PC-3 (cell line): ENCODE data around the gene SLC39A11.

Source experiments
- EZH2 ChIP-seq: fragments of 300-600 bp; sonication (generic); IDR thresholded peaks from one replicate; pipeline ENCODE4 v1.6.1; 2017; ENCODE audit warnings: antibody characterized with exemption, mild to moderate bottlenecking, low read length; ENCODE audit not compliant: unreplicated experiment
- EZH2phosphoT487 ChIP-seq: fragments of 300-600 bp; sonication (generic); IDR thresholded peaks from 2 replicates; pipeline ENCODE4 v1.6.1; 2018; ENCODE audit warnings: mild to moderate bottlenecking, antibody characterized with exemption, low read length, borderline replicate concordance
- TF ChIP-seq, protein P1 (sequence below): fragments of 300-600 bp; sonication (generic); conservative IDR thresholded peaks from 2 replicates; pipeline ENCODE4 v1.5.1; 2017; ENCODE audit warnings: antibody characterized with exemption, low read depth, mild to moderate bottlenecking, low read length

- TF ChIP-seq EZH2: no peak
- TF ChIP-seq, protein P1, sequence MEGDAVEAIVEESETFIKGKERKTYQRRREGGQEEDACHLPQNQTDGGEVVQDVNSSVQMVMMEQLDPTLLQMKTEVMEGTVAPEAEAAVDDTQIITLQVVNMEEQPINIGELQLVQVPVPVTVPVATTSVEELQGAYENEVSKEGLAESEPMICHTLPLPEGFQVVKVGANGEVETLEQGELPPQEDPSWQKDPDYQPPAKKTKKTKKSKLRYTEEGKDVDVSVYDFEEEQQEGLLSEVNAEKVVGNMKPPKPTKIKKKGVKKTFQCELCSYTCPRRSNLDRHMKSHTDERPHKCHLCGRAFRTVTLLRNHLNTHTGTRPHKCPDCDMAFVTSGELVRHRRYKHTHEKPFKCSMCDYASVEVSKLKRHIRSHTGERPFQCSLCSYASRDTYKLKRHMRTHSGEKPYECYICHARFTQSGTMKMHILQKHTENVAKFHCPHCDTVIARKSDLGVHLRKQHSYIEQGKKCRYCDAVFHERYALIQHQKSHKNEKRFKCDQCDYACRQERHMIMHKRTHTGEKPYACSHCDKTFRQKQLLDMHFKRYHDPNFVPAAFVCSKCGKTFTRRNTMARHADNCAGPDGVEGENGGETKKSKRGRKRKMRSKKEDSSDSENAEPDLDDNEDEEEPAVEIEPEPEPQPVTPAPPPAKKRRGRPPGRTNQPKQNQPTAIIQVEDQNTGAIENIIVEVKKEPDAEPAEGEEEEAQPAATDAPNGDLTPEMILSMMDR: no peak
- TF ChIP-seq EZH2phosphoT487: no peak
These were observed 137.9 kb downstream of the SLC39A11 start for GRCh38 chr17:72954579-72954978.
